OCI-LY7 (cell line): ENCODE results near the gene KRTAP16-1. TPM values are rescaled to one million over a fixed set of nuclear protein-coding genes. Genes with fewer than 3 reads are reported as not detected.

ENCODE experiments used
- BruUV-seq: library from RNA; stranded (reverse); fragments of 400-500 nt; replicated peaks from 2 replicates; lab custom pipeline; 2021; lab: Mats Ljungman, UMichigan
- CTCF ChIA-PET: fragments of 300-600 bp; sonication (Branson Sonifier 250); formaldehyde crosslinking; loops from one replicate; lab custom pipeline; 2022; ENCODE audit warnings: antibody characterized with exemption; ENCODE audit not compliant: unreplicated experiment; lab: Charles Lee
- POLR2A ChIA-PET: fragments of 300-600 bp; sonication (Branson Sonifier 250); formaldehyde crosslinking; loops from one replicate; lab custom pipeline; 2022; ENCODE audit warnings: antibody characterized with exemption; lab: Charles Lee
- DNase-seq: peaks from one replicate; pipeline ENCODE4 v3.0.0-alpha.2; 2015; ENCODE audit warnings: low spot score
- H2AFZ ChIP-seq: fragments of 200-600 bp; sonication (generic), shearing (Covaris generic); 2 replicates; pipeline ENCODE4 v1.6.1; 2014; ENCODE audit warnings: mild to moderate bottlenecking, antibody characterized with exemption, low read length, moderate library complexity
- H3K27ac ChIP-seq: fragments of 200-600 bp; sonication (generic); 2 replicates; pipeline ENCODE4 v1.5.1; 2014; ENCODE audit warnings: mixed run types, low read depth, mild to moderate bottlenecking, moderate library complexity, low read length, inconsistent platforms; ENCODE audit not compliant: poor library complexity, severe bottlenecking
- H3K36me3 ChIP-seq: fragments of 200-600 bp; sonication (generic); 2 replicates; pipeline ENCODE4 v1.6.1; 2014; ENCODE audit warnings: mild to moderate bottlenecking, antibody characterized with exemption, low read length, moderate library complexity, mixed read lengths; ENCODE audit not compliant: insufficient read depth
- H3K4me1 ChIP-seq: fragments of 200-600 bp; sonication (generic); 2 replicates; pipeline ENCODE4 v1.5.1; 2014; ENCODE audit warnings: mild to moderate bottlenecking, low read length; ENCODE audit not compliant: insufficient read depth, poor library complexity, severe bottlenecking
- H3K4me2 ChIP-seq: fragments of 200-600 bp; sonication (generic); 2 replicates; pipeline ENCODE4 v1.6.1; 2014; ENCODE audit warnings: mild to moderate bottlenecking, low read length
- H3K4me3 ChIP-seq: fragments of 200-600 bp; sonication (generic); 2 replicates; pipeline ENCODE4 v1.5.1; 2014; ENCODE audit warnings: mild to moderate bottlenecking, low read depth, low read length; ENCODE audit not compliant: poor library complexity, severe bottlenecking
- H3K79me2 ChIP-seq: fragments of 200-600 bp; sonication (generic); 2 replicates; pipeline ENCODE4 v1.6.1; 2016; ENCODE audit warnings: low read depth, mild to moderate bottlenecking, low read length, moderate library complexity, mixed read lengths; ENCODE audit not compliant: insufficient read depth
- H3K9me2 ChIP-seq: fragments of 200-600 bp; sonication (generic); 2 replicates; pipeline ENCODE4 v1.6.1; 2016; ENCODE audit warnings: mild to moderate bottlenecking, low read length, mixed read lengths; ENCODE audit not compliant: insufficient read depth
- H3K9me3 ChIP-seq: fragments of 200-600 bp; sonication (generic); 2 replicates; pipeline ENCODE4 v1.6.1; 2014; ENCODE audit warnings: mild to moderate bottlenecking, mixed run types, low read length, mixed read lengths
- H4K20me1 ChIP-seq: fragments of 200-600 bp; sonication (generic); 2 replicates; pipeline ENCODE4 v1.6.1; 2014; ENCODE audit warnings: mild to moderate bottlenecking, antibody characterized with exemption, low read length, moderate library complexity, mixed read lengths; ENCODE audit not compliant: insufficient read depth
- EZH2phosphoT487 ChIP-seq: fragments of 200-600 bp; sonication (generic); IDR thresholded peaks from 2 replicates; pipeline ENCODE4 v1.6.1; 2018; ENCODE audit warnings: low read depth, borderline replicate concordance, mild to moderate bottlenecking, mixed run types, antibody characterized with exemption, low read length, moderate library complexity, mixed read lengths
- intact Hi-C: fragments of 100-400 bp; cut with micrococcal nuclease; formaldehyde crosslinking; loops from one replicate; pipeline ENCODE4 v1.10.0; 2022; ENCODE audit not compliant: unreplicated experiment
- total RNA-seq, 2 experiments: library from RNA; depleted of rRNA in 1 of 2; stranded (reverse); fragments of >200 nt in 1 of 2; shearing (Covaris generic) in 1 of 2; gene quantifications; 2 replicates each; pipeline ENCODE4 v1.2.3, GENCODE V29; 2014 to 2022
- TF ChIP-seq, protein P1 (sequence below): fragments of 200-600 bp; sonication (generic); conservative IDR thresholded peaks from 2 replicates; pipeline ENCODE4 v1.5.1; 2014; ENCODE audit warnings: mild to moderate bottlenecking, antibody characterized with exemption, low read length, moderate library complexity, mixed read lengths

The KRTAP16-1 gene
- total RNA-seq, 2 experiments from 2014 or later, result not detected

DNA sequence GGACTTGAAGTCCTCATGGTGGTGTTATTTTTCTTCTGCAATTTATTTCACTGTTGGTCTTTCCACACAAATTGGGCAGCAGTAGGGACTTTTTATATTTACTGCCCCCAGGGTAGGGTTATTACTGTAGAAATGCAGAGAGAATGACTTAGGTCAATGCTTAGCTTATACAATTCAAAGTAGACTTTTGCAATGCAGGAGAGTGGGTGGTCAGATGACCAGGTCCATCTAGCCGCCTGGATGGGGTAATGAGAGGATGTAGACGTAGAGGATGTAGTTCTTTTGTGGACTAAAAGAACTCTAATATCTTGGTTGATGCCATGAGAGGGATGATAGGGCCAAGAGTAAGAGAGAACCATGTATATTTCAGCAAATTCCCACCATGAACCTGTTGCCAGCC lies 9.1 kb upstream of the KRTAP16-1 start:
- H3K4me3 ChIP-seq, result no peak overlapping the region
- no peaks in the 10 kb centered on the region for H4K20me1 ChIP-seq
- no peak for DNase-seq
- TF ChIP-seq EZH2phosphoT487, result no peak
- TF ChIP-seq, protein P1, sequence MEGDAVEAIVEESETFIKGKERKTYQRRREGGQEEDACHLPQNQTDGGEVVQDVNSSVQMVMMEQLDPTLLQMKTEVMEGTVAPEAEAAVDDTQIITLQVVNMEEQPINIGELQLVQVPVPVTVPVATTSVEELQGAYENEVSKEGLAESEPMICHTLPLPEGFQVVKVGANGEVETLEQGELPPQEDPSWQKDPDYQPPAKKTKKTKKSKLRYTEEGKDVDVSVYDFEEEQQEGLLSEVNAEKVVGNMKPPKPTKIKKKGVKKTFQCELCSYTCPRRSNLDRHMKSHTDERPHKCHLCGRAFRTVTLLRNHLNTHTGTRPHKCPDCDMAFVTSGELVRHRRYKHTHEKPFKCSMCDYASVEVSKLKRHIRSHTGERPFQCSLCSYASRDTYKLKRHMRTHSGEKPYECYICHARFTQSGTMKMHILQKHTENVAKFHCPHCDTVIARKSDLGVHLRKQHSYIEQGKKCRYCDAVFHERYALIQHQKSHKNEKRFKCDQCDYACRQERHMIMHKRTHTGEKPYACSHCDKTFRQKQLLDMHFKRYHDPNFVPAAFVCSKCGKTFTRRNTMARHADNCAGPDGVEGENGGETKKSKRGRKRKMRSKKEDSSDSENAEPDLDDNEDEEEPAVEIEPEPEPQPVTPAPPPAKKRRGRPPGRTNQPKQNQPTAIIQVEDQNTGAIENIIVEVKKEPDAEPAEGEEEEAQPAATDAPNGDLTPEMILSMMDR, result no peak
- H3K4me2 ChIP-seq, result no peak overlapping the region
- no peak overlapping the region for H2AFZ ChIP-seq
- POLR2A ChIA-PET, result no interaction called here
- H3K9me3 ChIP-seq, result no peaks in the 10 kb centered on the region
- H3K9me2 ChIP-seq, result no peaks in the 10 kb centered on the region
- BruUV-seq, result no TSS peak
- no peaks in the 10 kb centered on the region for H3K36me3 ChIP-seq
- H3K27ac ChIP-seq, result no peak overlapping the region
- CTCF ChIA-PET, result no interaction called here
- intact Hi-C loops, result no loop called here
- H3K4me1 ChIP-seq, result no peaks in the 10 kb centered on the region
- H3K79me2 ChIP-seq, result no peaks in the 10 kb centered on the region

DNA sequence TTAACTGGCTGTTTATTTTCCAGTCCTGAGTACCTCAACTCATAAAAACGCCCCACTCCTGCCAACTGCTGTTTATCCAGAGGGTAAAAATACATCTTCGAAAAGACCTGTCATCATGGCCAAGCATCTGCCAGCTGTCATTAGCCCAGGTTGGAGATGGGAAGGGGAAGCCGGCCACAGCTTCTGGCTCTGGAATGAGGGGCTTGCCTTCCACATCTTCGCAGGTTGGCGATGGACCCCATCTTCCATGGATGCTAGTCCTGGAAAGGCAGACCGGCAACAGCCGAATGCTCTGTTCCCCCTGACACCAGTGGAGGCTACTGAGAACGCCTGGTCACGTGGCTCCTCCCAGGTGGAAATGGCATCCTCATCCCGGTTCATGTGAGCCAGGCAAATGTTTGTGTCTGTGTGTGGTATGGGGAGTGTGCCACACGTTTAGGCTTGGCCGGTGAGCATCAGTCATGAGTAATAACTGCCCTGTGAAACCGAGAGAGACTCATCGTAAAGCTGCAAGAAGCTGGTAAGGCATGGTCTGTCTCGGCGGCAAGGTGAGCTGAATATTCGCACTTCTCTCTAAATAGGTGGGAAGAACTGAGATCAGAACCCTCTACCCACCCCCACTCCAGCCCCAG lies 6.8 kb upstream of the KRTAP16-1 start:
- no peak overlapping the region for H2AFZ ChIP-seq
- ChIA-PET POLR2A (no interaction called here), CTCF (no interaction called here)
- DNase-seq, result no peak
- BruUV-seq, result no TSS peak
- no peaks in the 10 kb centered on the region for H3K9me3 ChIP-seq
- no peak overlapping the region for H3K4me3 ChIP-seq
- intact Hi-C loops, result no loop called here
- H3K4me2 ChIP-seq, result no peak overlapping the region
- no peaks in the 10 kb centered on the region for H3K9me2 ChIP-seq
- no peak overlapping the region for H3K27ac ChIP-seq
- no peaks in the 10 kb centered on the region for H3K4me1 ChIP-seq
- no peaks in the 10 kb centered on the region for H3K79me2 ChIP-seq
- H4K20me1 ChIP-seq, result no peaks in the 10 kb centered on the region
- no peak for TF ChIP-seq EZH2phosphoT487
- TF ChIP-seq, protein P1, result no peak
- H3K36me3 ChIP-seq, result no peaks in the 10 kb centered on the region

DNA sequence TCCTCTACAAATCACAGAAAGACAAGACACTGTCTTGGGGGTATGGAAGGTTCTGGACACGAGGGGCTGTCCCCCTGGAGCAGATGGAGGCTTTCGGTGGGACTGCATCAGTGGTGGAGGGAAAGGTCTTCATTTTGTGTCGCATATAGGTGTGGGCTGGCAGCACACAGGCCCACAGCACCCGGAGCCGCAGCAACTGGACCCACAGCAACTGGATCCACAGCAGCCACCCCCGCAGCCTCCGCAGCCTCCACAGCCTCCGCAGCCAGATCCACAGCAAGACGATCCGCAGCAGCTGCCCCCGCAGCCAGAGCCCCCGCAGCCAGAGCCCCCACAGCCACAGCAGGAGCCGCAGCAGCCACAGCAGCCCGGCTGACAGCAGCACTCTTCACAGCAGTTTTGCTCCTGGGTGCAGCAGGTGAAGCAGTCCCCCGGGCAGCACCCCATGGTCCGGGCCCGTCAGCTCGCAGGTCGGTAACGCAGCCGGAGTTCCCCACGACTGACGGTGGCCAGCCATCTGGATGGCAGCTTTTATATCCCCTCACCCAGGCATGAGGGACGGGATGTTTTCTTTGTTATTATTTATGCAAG lies 6.2 kb upstream of the KRTAP16-1 start, which contains the start of gene KRTAP17-1:
KRTAP17-1 (minus strand) TSS at position 507 of the 591 bp plus-strand sequence; CDS start at position 447, 60 bp downstream.
- no peaks in the 10 kb centered on the region for H3K36me3 ChIP-seq
- no peak within 1 kb of the TSS for H3K27ac ChIP-seq
- CTCF ChIA-PET, result no interaction called here
- BruUV-seq, result no TSS peak
- no peaks in the 10 kb centered on the region for H3K9me2 ChIP-seq
- H3K4me3 ChIP-seq, result no peak within 1 kb of the TSS
- no peak for DNase-seq
- no peaks in the 10 kb centered on the region for H3K4me1 ChIP-seq
- H4K20me1 ChIP-seq, result no peaks in the 10 kb centered on the region
- H3K9me3 ChIP-seq, result no peaks in the 10 kb centered on the region
- intact Hi-C loops, result no loop called here
- TF ChIP-seq, protein P1, result no peak
- TF ChIP-seq EZH2phosphoT487, result no peak
- POLR2A ChIA-PET, result interaction anchor here (0.6 kb wide), 1 partner anchor 1166 kb away, joined by 3 read pairs; no protein-coding TSS in a partner anchor
- no peak within 1 kb of the TSS for H2AFZ ChIP-seq
- H3K79me2 ChIP-seq, result no peaks in the 10 kb centered on the region
- no peak within 1 kb of the TSS for H3K4me2 ChIP-seq
